ENCODE results near the gene ZSWIM8. TPM values are rescaled to one million over a fixed set of nuclear protein-coding genes. Genes with fewer than 3 reads are reported as not detected.

Gene ZSWIM8
- total RNA-seq, 4 donors from 2014 or later = 87.5 to 345 (median 187) TPM

DNA sequence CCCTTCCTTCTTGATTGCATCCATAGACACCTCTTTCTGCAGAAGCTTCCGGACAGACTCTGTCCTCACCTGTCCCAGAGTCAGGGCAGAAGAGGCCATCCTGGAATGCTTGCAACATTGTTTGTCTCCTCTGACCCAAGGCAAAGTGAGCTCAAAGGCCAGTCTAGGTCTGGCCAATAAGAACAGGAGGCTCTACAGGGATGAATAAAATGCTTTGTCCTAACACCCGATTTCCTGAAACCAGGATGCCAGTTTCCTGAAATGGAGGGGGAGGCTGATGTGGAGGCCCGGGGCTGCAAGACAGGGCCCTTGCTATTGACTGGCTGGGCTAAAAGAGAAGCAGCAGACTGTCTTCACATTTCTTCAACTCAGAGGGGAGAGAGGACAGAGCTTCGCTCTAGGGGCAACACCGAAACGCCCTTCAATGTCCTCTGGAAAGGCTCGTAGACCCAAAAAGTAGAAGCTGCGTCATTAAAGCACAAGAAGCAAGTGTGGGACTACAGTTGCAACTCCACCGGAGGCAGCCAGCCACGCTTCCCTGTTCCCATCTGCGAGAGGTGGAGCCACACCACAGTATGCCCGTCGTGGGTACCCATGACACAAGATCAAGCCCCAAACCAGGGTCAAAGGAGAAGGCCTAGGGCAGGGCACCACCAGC, 55.1 kb downstream of the ZSWIM8 start:
- TF ChIP-seq, protein P1, sequence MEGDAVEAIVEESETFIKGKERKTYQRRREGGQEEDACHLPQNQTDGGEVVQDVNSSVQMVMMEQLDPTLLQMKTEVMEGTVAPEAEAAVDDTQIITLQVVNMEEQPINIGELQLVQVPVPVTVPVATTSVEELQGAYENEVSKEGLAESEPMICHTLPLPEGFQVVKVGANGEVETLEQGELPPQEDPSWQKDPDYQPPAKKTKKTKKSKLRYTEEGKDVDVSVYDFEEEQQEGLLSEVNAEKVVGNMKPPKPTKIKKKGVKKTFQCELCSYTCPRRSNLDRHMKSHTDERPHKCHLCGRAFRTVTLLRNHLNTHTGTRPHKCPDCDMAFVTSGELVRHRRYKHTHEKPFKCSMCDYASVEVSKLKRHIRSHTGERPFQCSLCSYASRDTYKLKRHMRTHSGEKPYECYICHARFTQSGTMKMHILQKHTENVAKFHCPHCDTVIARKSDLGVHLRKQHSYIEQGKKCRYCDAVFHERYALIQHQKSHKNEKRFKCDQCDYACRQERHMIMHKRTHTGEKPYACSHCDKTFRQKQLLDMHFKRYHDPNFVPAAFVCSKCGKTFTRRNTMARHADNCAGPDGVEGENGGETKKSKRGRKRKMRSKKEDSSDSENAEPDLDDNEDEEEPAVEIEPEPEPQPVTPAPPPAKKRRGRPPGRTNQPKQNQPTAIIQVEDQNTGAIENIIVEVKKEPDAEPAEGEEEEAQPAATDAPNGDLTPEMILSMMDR (IDR thresholded peaks at IDR 0.05) = no peak
- TF ChIP-seq POLR2A (IDR thresholded peaks at IDR 0.05) = no peak
- no peaks in the 10 kb centered on the region for H3K4me1 ChIP-seq
- no peaks in the 10 kb centered on the region for H3K27me3 ChIP-seq
- peaks cover 0 to 98% (median 0%) of the 10 kb centered on the region in 3 donors for H3K36me3 ChIP-seq
- no peaks in the 10 kb centered on the region for H3K9me3 ChIP-seq
- peak in 1 of 3 donors; percentile 37 for DNase-seq
- H3K4me3 ChIP-seq = no peak overlapping the region
- no peak overlapping the region for H3K27ac ChIP-seq

DNA sequence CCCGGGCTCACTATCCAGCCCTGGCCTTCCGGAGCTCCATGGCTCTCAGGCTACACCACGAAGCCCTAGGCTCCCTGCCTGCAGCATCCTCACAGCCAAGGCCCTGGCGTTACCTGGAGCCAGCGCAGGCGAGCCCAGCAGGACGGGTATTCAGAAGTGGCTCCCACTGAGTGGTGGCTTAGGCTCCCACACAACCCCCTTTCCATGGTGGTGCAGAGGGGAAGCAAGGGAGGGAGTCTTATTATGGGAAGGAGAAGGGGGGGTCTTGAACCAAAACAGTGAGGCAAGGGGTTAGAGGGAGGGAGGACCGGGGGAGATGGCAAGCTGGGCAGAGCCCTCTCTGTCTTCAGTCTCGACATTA, 55.6 kb downstream of the ZSWIM8 start:
- H3K4me3 ChIP-seq = no peak overlapping the region
- no peak for DNase-seq
- H3K9me3 ChIP-seq = no peaks in the 10 kb centered on the region
- H3K4me1 ChIP-seq = no peaks in the 10 kb centered on the region
- peaks cover 0 to 97% (median 0%) of the 10 kb centered on the region in 3 donors for H3K36me3 ChIP-seq
- no peak for TF ChIP-seq POLR2A (IDR thresholded peaks at IDR 0.05)
- TF ChIP-seq, protein P1 (IDR thresholded peaks at IDR 0.05) = no peak
- H3K27ac ChIP-seq = no peak overlapping the region
- no peaks in the 10 kb centered on the region for H3K27me3 ChIP-seq

DNA sequence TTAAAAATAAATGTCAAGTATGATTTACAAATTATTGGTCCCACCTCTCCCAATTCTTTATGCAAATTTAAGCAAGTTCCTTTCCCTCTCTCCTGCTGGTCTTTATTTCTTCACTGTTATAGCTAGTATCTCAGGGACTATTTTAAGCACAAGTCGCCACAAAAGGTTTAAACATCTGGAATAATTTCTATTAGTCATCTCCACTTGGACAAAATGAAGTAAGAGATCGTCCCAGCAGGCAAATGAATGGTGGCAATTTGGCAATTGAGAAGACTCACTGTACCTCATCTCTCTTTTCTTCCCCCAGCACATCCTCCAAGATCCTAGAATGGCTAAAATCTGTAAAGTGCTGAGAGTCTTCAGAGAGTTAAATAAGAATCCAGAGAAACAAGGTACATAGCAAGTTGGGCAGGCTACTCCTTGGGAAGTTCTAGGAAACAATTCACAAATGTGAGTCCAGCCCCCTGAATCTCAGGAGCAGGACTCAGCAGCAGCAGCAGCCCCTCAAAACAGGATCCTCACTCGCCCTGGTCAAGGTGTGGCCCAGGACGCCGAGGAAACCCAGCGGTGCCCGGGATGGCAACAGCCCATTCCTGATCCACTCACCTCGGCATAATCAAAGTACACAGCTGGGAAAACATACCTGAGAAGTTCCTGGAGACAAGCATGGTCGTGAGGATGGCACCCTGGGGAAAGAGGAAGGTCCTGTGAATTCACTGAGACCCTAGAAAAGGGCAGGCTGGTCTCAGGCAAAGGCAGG, 56.3 kb downstream of the ZSWIM8 start:
- no peaks in the 10 kb centered on the region for H3K27me3 ChIP-seq
- DNase-seq = peak in 1 of 3 donors; percentile 23
- peaks cover 0 to 97% (median 0%) of the 10 kb centered on the region in 3 donors for H3K36me3 ChIP-seq
- no peak overlapping the region for H3K27ac ChIP-seq
- no peaks in the 10 kb centered on the region for H3K4me1 ChIP-seq
- H3K9me3 ChIP-seq = no peaks in the 10 kb centered on the region
- no peak for TF ChIP-seq POLR2A (IDR thresholded peaks at IDR 0.05)
- TF ChIP-seq, protein P1 (IDR thresholded peaks at IDR 0.05) = no peak
- no peak overlapping the region for H3K4me3 ChIP-seq

DNA sequence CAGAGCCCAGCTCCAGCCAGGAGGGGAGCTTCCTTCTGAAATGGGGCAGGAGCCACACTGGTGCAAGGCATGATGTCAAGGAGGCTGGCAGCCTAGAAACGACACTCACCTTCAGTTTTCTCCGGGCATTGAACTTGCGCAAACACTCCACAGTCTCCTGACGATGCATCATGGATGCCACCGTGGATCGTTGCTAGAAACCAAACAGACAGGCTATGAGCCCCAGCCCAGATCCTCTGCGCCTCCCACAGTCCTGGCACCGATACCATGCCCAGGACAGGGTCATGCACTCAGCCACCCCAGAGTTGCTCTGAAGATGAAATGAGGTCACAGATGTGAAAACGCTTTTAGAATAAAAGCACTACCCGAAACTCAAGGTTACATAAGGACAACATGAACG, 56.9 kb downstream of the ZSWIM8 start:
- no peak overlapping the region for H3K27ac ChIP-seq
- peaks cover 0 to 97% (median 0%) of the 10 kb centered on the region in 3 donors for H3K36me3 ChIP-seq
- no peaks in the 10 kb centered on the region for H3K27me3 ChIP-seq
- H3K4me1 ChIP-seq = no peaks in the 10 kb centered on the region
- H3K4me3 ChIP-seq = no peak overlapping the region
- no peaks in the 10 kb centered on the region for H3K9me3 ChIP-seq
- TF ChIP-seq, protein P1 (IDR thresholded peaks at IDR 0.05) = no peak
- TF ChIP-seq POLR2A (IDR thresholded peaks at IDR 0.05) = no peak
- DNase-seq = peak in 1 of 3 donors; percentile 23

DNA sequence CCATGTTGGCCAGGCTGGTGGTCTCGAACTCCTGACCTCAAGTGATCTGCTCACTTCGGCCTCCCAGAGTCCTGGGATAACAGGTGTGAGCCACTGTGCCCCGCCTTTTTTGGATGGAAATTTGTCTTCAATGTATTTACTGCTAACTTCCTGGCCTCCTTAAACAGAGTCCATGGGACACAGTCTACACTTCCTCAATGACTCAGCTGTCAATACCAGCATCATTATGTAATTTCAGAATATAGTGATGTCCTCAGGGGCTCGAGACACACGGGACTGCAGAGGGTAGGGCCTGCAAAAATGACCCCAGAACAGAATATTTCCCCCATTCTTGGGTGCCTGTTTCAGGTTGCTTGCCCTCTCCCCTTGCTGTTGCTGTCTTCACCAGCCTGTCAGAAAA, 57.9 kb downstream of the ZSWIM8 start:
- no peaks in the 10 kb centered on the region for H3K9me3 ChIP-seq
- peaks cover 0 to 97% (median 0%) of the 10 kb centered on the region in 3 donors for H3K36me3 ChIP-seq
- no peak for TF ChIP-seq POLR2A (IDR thresholded peaks at IDR 0.05)
- TF ChIP-seq, protein P1 (IDR thresholded peaks at IDR 0.05) = no peak

More for the DNA sequence above, 57.9 kb downstream of the ZSWIM8 start:
- no peaks in the 10 kb centered on the region for H3K27me3 ChIP-seq
- DNase-seq = no peak
- H3K4me3 ChIP-seq = no peak overlapping the region
- H3K27ac ChIP-seq = no peak overlapping the region
- no peaks in the 10 kb centered on the region for H3K4me1 ChIP-seq

All from Peyer's patch (tissue), 4 donors.